Measurements from ENCODE around the gene CDHR2. TPM values are rescaled to one million over a fixed set of nuclear protein-coding genes. Genes with fewer than 3 reads are reported as not detected.
A peak's percentile ranks its signal among the peaks of the same experiment; 100 is the strongest.

The CDHR2 gene
- total and polyA plus RNA-seq, 2 of the 13 experiments (the other 11 are each of a cell fraction or from before 2014, with no cell fraction given): 17.9 to 20.9 TPM

GRCh38 chr5:176629853-176630680, 80.9 kb downstream of the CDHR2 start, which contains the start of the genes EIF4E1B and SNCB:
Gene EIF4E1B (plus strand): TSS chr5:176630675. CDS start chr5:176642788, 12,113 bp downstream.
Gene SNCB (minus strand): TSS chr5:176630534. CDS start chr5:176629654, 880 bp downstream.
- in situ Hi-C loops (cut with HindIII; ENCODE audit: extremely low pct_ligation_motif_present, low pct_unique_long_range_greater_than_20kb): no loop called here
- H2AFZ ChIP-seq (ENCODE audit: low read length): no peak within 1 kb of the TSS
- no peak within 1 kb of the TSS for H3K9ac ChIP-seq (ENCODE audit: insufficient read depth, low read depth, low read length)
- intact Hi-C loops (cut with micrococcal nuclease; ENCODE audit: unreplicated experiment): no loop called here
- no TSS peak for BruUV-seq (replicated peaks)
- peak; percentile 86 for ATAC-seq
- POLR2A ChIA-PET: no interaction called here
- DNase-seq (ENCODE audit: low spot score): no peak
- no peak within 1 kb of the TSS for H3K27ac ChIP-seq (ENCODE audit: extremely low read length, insufficient read depth, low read length)
- no peaks in the 10 kb centered on the region for H4K20me1 ChIP-seq (ENCODE audit: insufficient read depth, low read length)
- WGBS (ENCODE audit: low lambda C conversion rate): 7% methylated on average over 34 of the region's 94 CpGs
- no peak for FAIRE-seq
- H3K36me3 ChIP-seq (replicated peaks in 1 of 2; ENCODE audit: control insufficient read depth in 1 of 2, insufficient read depth in 2 of 2, low read length in 2 of 2): no peaks in the 10 kb centered on the region
- CTCF ChIA-PET (ENCODE audit: low intra/inter-chr PET ratio, low total read pairs): no interaction called here
- peaks cover 26% of the 10 kb centered on the region for H3K4me1 ChIP-seq (ENCODE audit: insufficient read depth, low read length)
- peak within 1 kb of the TSS; percentile 6 to 62 (median 56) for H3K4me3 ChIP-seq (replicated peaks in 1 of 3; ENCODE audit: insufficient read depth in 1 of 3, low read depth in 2 of 3, low read length in 3 of 3)
- H3K79me2 ChIP-seq (ENCODE audit: insufficient read depth, low read length): no peaks in the 10 kb centered on the region
- no peaks in the 10 kb centered on the region for H3K9me3 ChIP-seq (ENCODE audit: low read length)
- H3K27me3 ChIP-seq (ENCODE audit: control insufficient read depth in 1 of 2, insufficient read depth in 2 of 2, low read length in 2 of 2): peaks cover 18 to 84% of the 10 kb centered on the region in 2 experiments
- H3K4me2 ChIP-seq (ENCODE audit: low read depth, low read length): peak within 1 kb of the TSS; percentile 84
- TF ChIP-seq UBTF (CRISPR knock-in tag; IDR thresholded peaks at IDR 0.05): peak; percentile 64; the same call in 1 of the 2 replicates
- no peak for TF ChIP-seq SUZ12 (IDR thresholded peaks at IDR 0.05; ENCODE audit: low read depth, low read length)
- TF ChIP-seq CTCF (CRISPR knock-in tag; IDR thresholded peaks at IDR 0.05): peak; percentile 34; the same call in 1 of the 2 replicates
- peak; percentile 21; the same call in 1 of the 2 replicates for TF ChIP-seq ZFX (CRISPR knock-in tag; IDR thresholded peaks at IDR 0.05; ENCODE audit: low read depth)
- peak; percentile 54 for TF ChIP-seq ZNF687 (CRISPR knock-in tag; IDR thresholded peaks at IDR 0.05)
- TF ChIP-seq RNF2 (conservative IDR thresholded peaks at IDR 0.05; ENCODE audit: low read depth): 0 out of 2 replicates have a peak, but pooled peaks have one; percentile 18
- no peak for TF ChIP-seq CEBPG (CRISPR knock-in tag; IDR thresholded peaks at IDR 0.05)
- TF ChIP-seq ZSCAN9 (CRISPR knock-in tag; IDR thresholded peaks at IDR 0.05; ENCODE audit: borderline replicate concordance): no peak
- peak; percentile 72 for TF ChIP-seq ZNF800 (CRISPR knock-in tag; IDR thresholded peaks at IDR 0.05)
- no peak for TF ChIP-seq E2F5 (CRISPR knock-in tag; conservative IDR thresholded peaks at IDR 0.05)
- TF ChIP-seq ZNF547 (CRISPR knock-in tag; IDR thresholded peaks at IDR 0.05): no peak
- TF ChIP-seq ZNF563 (CRISPR knock-in tag; IDR thresholded peaks at IDR 0.05): no peak

Data from HepG2 (cell line).